Keratinocyte (primary cell): ENCODE measurements around the gene CS. TPM values are rescaled to one million over a fixed set of nuclear protein-coding genes. Genes with fewer than 3 reads are reported as not detected.

Source experiments
- DNase-seq: peaks from one replicate; pipeline ENCODE4 v3.0.0-alpha.2; 2011; ENCODE audit warnings: low read depth, missing footprints, low spot score
- FAIRE-seq: peaks from 2 replicates; lab custom pipeline; 2011; peaks lifted over from hg19 to GRCh38; lab: Jason Lieb, UNC
- H2AFZ ChIP-seq: 2 replicates; pipeline ENCODE4 v1.6.0; 2012; ENCODE audit warnings: low read length, control low read depth, inconsistent platforms; ENCODE audit not compliant: control insufficient read depth
- H3K27ac ChIP-seq: 2 replicates; pipeline ENCODE4 v1.5.1; 2011; ENCODE audit warnings: low read length; ENCODE audit not compliant: control insufficient read depth, insufficient read depth
- H3K27me3 ChIP-seq: 3 replicates; pipeline ENCODE4 v1.6.0; 2011; ENCODE audit warnings: low read length; ENCODE audit not compliant: control insufficient read depth, insufficient read depth; ENCODE audit errors: extremely low read depth
- H3K36me3 ChIP-seq, 2 experiments: 2 replicates in 1 of 2; 3 replicates in 1 of 2; pipeline ENCODE4 v1.5.1; 2011; ENCODE audit warnings: low read length in 2 of 2, mild to moderate bottlenecking in 1 of 2; ENCODE audit not compliant: control insufficient read depth in 2 of 2, insufficient read depth in 2 of 2; ENCODE audit errors: extremely low read depth in 1 of 2
- H3K4me1 ChIP-seq: 3 replicates; pipeline ENCODE4 v1.5.1; 2011; ENCODE audit warnings: low read length; ENCODE audit not compliant: control insufficient read depth, insufficient read depth; ENCODE audit errors: extremely low read depth
- H3K4me2 ChIP-seq: 3 replicates; pipeline ENCODE4 v1.6.0; 2011; ENCODE audit warnings: low read depth, low read length; ENCODE audit not compliant: control insufficient read depth, insufficient read depth; ENCODE audit errors: extremely low read depth
- H3K4me3 ChIP-seq, 3 experiments: fragments of 200-600 bp in 1 of 3; sonication (generic) in 1 of 3; 2 replicates in 2 of 3; 3 replicates in 1 of 3; pipeline ENCODE4 v1.5.1; 2011 to 2016; ENCODE audit warnings: low read length in 3 of 3, mild to moderate bottlenecking in 3 of 3, control low read depth in 2 of 3, inconsistent platforms in 1 of 3, low read depth in 1 of 3, mixed read lengths in 1 of 3, mixed run types in 1 of 3, moderate library complexity in 1 of 3; ENCODE audit not compliant: control insufficient read depth in 2 of 3, insufficient read depth in 2 of 3; ENCODE audit errors: extremely low read depth in 1 of 3
- H3K79me2 ChIP-seq: 2 replicates; pipeline ENCODE4 v1.6.0; 2012; ENCODE audit warnings: low read length; ENCODE audit not compliant: control insufficient read depth, insufficient read depth
- H3K9ac ChIP-seq: 3 replicates; pipeline ENCODE4 v1.6.0; 2011; ENCODE audit warnings: low read length; ENCODE audit not compliant: control insufficient read depth, insufficient read depth; ENCODE audit errors: extremely low read depth
- H3K9me1 ChIP-seq: 3 replicates; pipeline ENCODE4 v1.6.0; 2011; ENCODE audit warnings: low read length; ENCODE audit not compliant: control insufficient read depth, insufficient read depth; ENCODE audit errors: extremely low read depth
- H3K9me3 ChIP-seq: 2 replicates; pipeline ENCODE4 v1.5.1; 2012; ENCODE audit warnings: low read depth, low read length; ENCODE audit not compliant: control insufficient read depth
- H4K20me1 ChIP-seq: 3 replicates; pipeline ENCODE4 v1.6.0; 2011; ENCODE audit warnings: low read length; ENCODE audit not compliant: control insufficient read depth, insufficient read depth; ENCODE audit errors: extremely low read depth
- EZH2 ChIP-seq: IDR thresholded peaks from one replicate; pipeline ENCODE4 v1.6.1; 2012; ENCODE audit warnings: inconsistent platforms, mild to moderate bottlenecking, low read length, moderate library complexity
- dilution Hi-C: fragments of 300-500 bp; cut with MboI; formaldehyde crosslinking; loops from one replicate; pipeline ENCODE4 v1.7.0; 2020; ENCODE audit warnings: low sequenced_read_pairs; ENCODE audit not compliant: extremely low pct_ligation_motif_present
- polyA plus RNA-seq, 5 experiments: library from polyadenylated mRNA; depleted of rRNA in 3 of 5; stranded (reverse) in 3 of 5; stranded (forward) in 1 of 5; unstranded in 1 of 5; fragments of >200 nt; gene quantifications; 1 replicate in 1 of 5; 2 replicates in 3 of 5; 3 replicates in 1 of 5; pipeline versions ENCODE4 v1.2.1 to v1.2.3, GENCODE V29; 2011 to 2012; ENCODE audit warnings: missing spikeins in 2 of 5, low read depth in 1 of 5, low replicate concordance in 1 of 5
- TF ChIP-seq, protein P1 (sequence below), 3 experiments: IDR thresholded peaks in 1 of 3; conservative IDR thresholded peaks in 1 of 3; optimal IDR thresholded peaks in 1 of 3; 2 replicates in 2 of 3; 3 replicates in 1 of 3; pipeline versions ENCODE3 to v1.5.1; 2011; ENCODE audit warnings: low read length in 3 of 3, mild to moderate bottlenecking in 3 of 3, moderate library complexity in 2 of 3, control low read depth in 1 of 3, inconsistent platforms in 1 of 3; ENCODE audit not compliant: insufficient read depth in 2 of 3; ENCODE audit errors: extremely low read depth in 1 of 3

Gene CS
- polyA plus RNA-seq, 1 donor (not counting 4 experiments of a cell fraction or from before 2014, with no cell fraction given), result 105 TPM

DNA sequence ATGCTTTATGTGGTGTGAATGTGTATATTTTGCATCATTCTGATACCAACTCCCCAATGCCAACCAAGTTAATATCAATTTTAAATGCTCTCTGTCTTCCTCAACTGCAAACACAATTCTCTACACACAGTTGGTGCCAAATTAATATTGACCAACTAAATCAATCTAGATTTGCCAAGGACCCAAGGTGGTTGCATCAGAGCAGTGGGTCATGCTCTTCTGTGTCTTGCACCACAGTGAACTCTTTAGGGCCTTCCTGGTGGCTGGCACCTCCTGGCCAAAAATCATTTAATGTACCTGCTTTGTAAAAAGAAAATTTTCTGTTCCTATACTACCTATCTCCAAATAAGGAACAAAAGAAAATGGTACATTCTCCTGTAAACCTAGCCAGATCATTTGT, 19.3 kb downstream of the CS start:
- no peaks in the 10 kb centered on the region for H4K20me1 ChIP-seq
- TF ChIP-seq, protein P1, sequence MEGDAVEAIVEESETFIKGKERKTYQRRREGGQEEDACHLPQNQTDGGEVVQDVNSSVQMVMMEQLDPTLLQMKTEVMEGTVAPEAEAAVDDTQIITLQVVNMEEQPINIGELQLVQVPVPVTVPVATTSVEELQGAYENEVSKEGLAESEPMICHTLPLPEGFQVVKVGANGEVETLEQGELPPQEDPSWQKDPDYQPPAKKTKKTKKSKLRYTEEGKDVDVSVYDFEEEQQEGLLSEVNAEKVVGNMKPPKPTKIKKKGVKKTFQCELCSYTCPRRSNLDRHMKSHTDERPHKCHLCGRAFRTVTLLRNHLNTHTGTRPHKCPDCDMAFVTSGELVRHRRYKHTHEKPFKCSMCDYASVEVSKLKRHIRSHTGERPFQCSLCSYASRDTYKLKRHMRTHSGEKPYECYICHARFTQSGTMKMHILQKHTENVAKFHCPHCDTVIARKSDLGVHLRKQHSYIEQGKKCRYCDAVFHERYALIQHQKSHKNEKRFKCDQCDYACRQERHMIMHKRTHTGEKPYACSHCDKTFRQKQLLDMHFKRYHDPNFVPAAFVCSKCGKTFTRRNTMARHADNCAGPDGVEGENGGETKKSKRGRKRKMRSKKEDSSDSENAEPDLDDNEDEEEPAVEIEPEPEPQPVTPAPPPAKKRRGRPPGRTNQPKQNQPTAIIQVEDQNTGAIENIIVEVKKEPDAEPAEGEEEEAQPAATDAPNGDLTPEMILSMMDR (optimal IDR thresholded peaks at IDR 0.05 in 1 of 3, IDR thresholded peaks at IDR 0.05 in 1 of 3, conservative IDR thresholded peaks at IDR 0.05 in 1 of 3; ENCODE audit: extremely low read depth in 1 of 3, insufficient read depth in 2 of 3, low read length in 3 of 3), result no peak
- no peak for TF ChIP-seq EZH2
- dilution Hi-C loops, result no loop called here
- H3K9ac ChIP-seq, result no peak overlapping the region
- no peak overlapping the region for H3K4me3 ChIP-seq
- H3K4me2 ChIP-seq, result no peak overlapping the region
- H3K4me1 ChIP-seq, result no peaks in the 10 kb centered on the region
- H2AFZ ChIP-seq, result no peak overlapping the region
- H3K27ac ChIP-seq, result no peak overlapping the region
- peaks cover 26 to 42% of the 10 kb centered on the region in 2 experiments for H3K36me3 ChIP-seq
- no peak for DNase-seq
- H3K9me3 ChIP-seq, result no peaks in the 10 kb centered on the region
- H3K79me2 ChIP-seq, result no peaks in the 10 kb centered on the region
- no peaks in the 10 kb centered on the region for H3K27me3 ChIP-seq
- H3K9me1 ChIP-seq, result no peaks in the 10 kb centered on the region
- no peak for FAIRE-seq

- H3K9me1 ChIP-seq, result no peaks in the 10 kb centered on the region
- no peaks in the 10 kb centered on the region for H3K79me2 ChIP-seq
- no peaks in the 10 kb centered on the region for H3K9me3 ChIP-seq
- H3K4me3 ChIP-seq, result no peak overlapping the region
- no peaks in the 10 kb centered on the region for H4K20me1 ChIP-seq
- no peak overlapping the region for H3K27ac ChIP-seq
- H3K36me3 ChIP-seq, result peaks cover 37 to 42% of the 10 kb centered on the region in 2 experiments
- no peak for TF ChIP-seq EZH2
- TF ChIP-seq, protein P1 (optimal IDR thresholded peaks at IDR 0.05 in 1 of 3, IDR thresholded peaks at IDR 0.05 in 1 of 3, conservative IDR thresholded peaks at IDR 0.05 in 1 of 3; ENCODE audit: extremely low read depth in 1 of 3, insufficient read depth in 2 of 3, low read length in 3 of 3), result no peak
- dilution Hi-C loops, result no loop called here
- no peak for FAIRE-seq
- H3K4me2 ChIP-seq, result no peak overlapping the region
- no peaks in the 10 kb centered on the region for H3K27me3 ChIP-seq
- H3K9ac ChIP-seq, result no peak overlapping the region
- no peak overlapping the region for H2AFZ ChIP-seq
- no peaks in the 10 kb centered on the region for H3K4me1 ChIP-seq
- no peak for DNase-seq
These were observed 21.2 kb downstream of the CS start for GRCh38 chr12:56278905-56279304.
